Activated T-helper 1 cell treated with Interleukin-2 at 50 U/mL for 16 hours (primary cell): ENCODE measurements around the gene RHOT1.
"Not testable (repeated sequence)": the region's sequence is repeated elsewhere in the genome, so short reads cannot be mapped to it uniquely, and the experiment has no call there.

Source experiments
- DNase-seq: peaks from one replicate; pipeline ENCODE4 v3.0.0-alpha.2; 2020; ENCODE audit warnings: low read depth

The RHOT1 gene

GRCh38 chr17:32227910-32228309 is 85.6 kb downstream of the RHOT1 start:
- DNase-seq, result no peak

- DNase-seq, result no peak
These were observed 93.3 kb downstream of the RHOT1 start for GRCh38 chr17:32235588-32235987.

GRCh38 chr17:32239456-32239855 is 97.2 kb downstream of the RHOT1 start:
- no peak for DNase-seq

- no peak for DNase-seq
These were observed 98.4 kb downstream of the RHOT1 start for GRCh38 chr17:32240750-32241149.

- no peak for DNase-seq
These were observed 99.3 kb downstream of the RHOT1 start for GRCh38 chr17:32241640-32242039.

- DNase-seq, result no peak
These were observed 107.2 kb downstream of the RHOT1 start for GRCh38 chr17:32249475-32249874.

GRCh38 chr17:32253117-32253611 is 110.9 kb downstream of the RHOT1 start:
- DNase-seq, result peak; percentile 27

GRCh38 chr17:32256012-32256700 is 113.9 kb downstream of the RHOT1 start:
- DNase-seq, result no peak

- no peak for DNase-seq
These were observed 114.4 kb downstream of the RHOT1 start for GRCh38 chr17:32256701-32257019.

GRCh38 chr17:32258383-32259140 is 116.3 kb downstream of the RHOT1 start:
- DNase-seq, result no peak

- no peak for DNase-seq
These were observed 117.3 kb downstream of the RHOT1 start for GRCh38 chr17:32259586-32259985.

GRCh38 chr17:32261417-32261736 is 119.1 kb downstream of the RHOT1 start:
- no peak for DNase-seq

GRCh38 chr17:32261936-32262510 is 119.7 kb downstream of the RHOT1 start:
- DNase-seq, result no peak

GRCh38 chr17:32263515-32263914 is 121.2 kb downstream of the RHOT1 start:
- not testable (repeated sequence) for DNase-seq

GRCh38 chr17:32264140-32264799 is 122.0 kb downstream of the RHOT1 start:
- no peak for DNase-seq

- DNase-seq, result no peak
These were observed 122.5 kb downstream of the RHOT1 start for GRCh38 chr17:32264823-32265191.

GRCh38 chr17:32265192-32265923 is 123.1 kb downstream of the RHOT1 start, which contains the start of gene RHBDL3:
Gene RHBDL3 (plus strand): TSS chr17:32265832. CDS start chr17:32266190, 358 bp downstream.
- DNase-seq, result no peak

GRCh38 chr17:32266051-32266388 is 123.7 kb downstream of the RHOT1 start:
- no peak for DNase-seq

- DNase-seq, result no peak
These were observed 124.3 kb downstream of the RHOT1 start for GRCh38 chr17:32266389-32267301.

- DNase-seq, result no peak
These were observed 125.4 kb downstream of the RHOT1 start for GRCh38 chr17:32267690-32268205.

GRCh38 chr17:32268734-32269288 is 126.5 kb downstream of the RHOT1 start:
- DNase-seq, result no peak
